Nephron progenitor cell (in vitro differentiated cells): ENCODE data around the gene DDX55.
"Not testable (repeated sequence)": the region's sequence is repeated elsewhere in the genome, so short reads cannot be mapped to it uniquely, and the experiment has no call there.

Experiments used
- DNase-seq: peaks from one replicate; pipeline ENCODE4 v3.0.0; 2021
- H3K27ac Mint-ChIP-seq: 2 replicates; pipeline ENCODE4 v1.8.0; 2021; ENCODE audit warnings: mild to moderate bottlenecking, moderate library complexity, mixed read lengths
- H3K27me3 Mint-ChIP-seq: 2 replicates; pipeline ENCODE4 v1.8.0; 2021; ENCODE audit warnings: mild to moderate bottlenecking, low read depth, mixed read lengths; ENCODE audit not compliant: poor library complexity
- H3K36me3 Mint-ChIP-seq: 2 replicates; pipeline ENCODE4 v1.8.0; 2021; ENCODE audit warnings: low read depth, mixed read lengths
- H3K4me1 Mint-ChIP-seq: 2 replicates; pipeline ENCODE4 v1.8.0; 2021; ENCODE audit warnings: mixed read lengths
- H3K4me3 Mint-ChIP-seq: 2 replicates; pipeline ENCODE4 v1.8.0; 2021; ENCODE audit warnings: mild to moderate bottlenecking, moderate library complexity, mixed read lengths
- H3K9me3 Mint-ChIP-seq: 2 replicates; pipeline ENCODE4 v1.8.0; 2021; ENCODE audit warnings: mild to moderate bottlenecking, moderate library complexity, mixed read lengths
- TF ChIP-seq, protein P1 (sequence below): fragments of 200-600 bp; sonication (generic); IDR thresholded peaks from 2 replicates; pipeline ENCODE4 v1.5.0; 2021; ENCODE audit warnings: antibody characterized with exemption

DDX55 gene

DNA sequence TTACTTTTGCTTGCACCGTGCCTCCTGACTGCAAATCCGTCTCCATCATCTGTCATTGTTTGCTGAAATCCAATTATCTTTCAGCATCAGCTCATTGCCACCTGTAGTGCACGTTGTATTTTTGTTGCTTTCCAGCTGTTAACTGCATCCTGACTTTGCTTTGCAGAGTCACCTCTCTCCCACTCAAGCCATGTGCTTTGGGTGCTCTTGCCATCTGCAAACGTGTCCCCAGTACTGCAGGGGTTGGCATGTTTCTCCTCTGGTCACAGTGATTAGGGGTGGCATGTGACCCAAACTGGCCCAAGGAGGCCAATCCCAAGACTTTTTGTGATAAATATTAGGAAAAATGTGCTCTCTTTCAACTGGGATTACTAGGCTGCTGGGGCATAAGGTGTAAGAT lies 28.0 kb upstream of the DDX55 start:
- TF ChIP-seq, protein P1, sequence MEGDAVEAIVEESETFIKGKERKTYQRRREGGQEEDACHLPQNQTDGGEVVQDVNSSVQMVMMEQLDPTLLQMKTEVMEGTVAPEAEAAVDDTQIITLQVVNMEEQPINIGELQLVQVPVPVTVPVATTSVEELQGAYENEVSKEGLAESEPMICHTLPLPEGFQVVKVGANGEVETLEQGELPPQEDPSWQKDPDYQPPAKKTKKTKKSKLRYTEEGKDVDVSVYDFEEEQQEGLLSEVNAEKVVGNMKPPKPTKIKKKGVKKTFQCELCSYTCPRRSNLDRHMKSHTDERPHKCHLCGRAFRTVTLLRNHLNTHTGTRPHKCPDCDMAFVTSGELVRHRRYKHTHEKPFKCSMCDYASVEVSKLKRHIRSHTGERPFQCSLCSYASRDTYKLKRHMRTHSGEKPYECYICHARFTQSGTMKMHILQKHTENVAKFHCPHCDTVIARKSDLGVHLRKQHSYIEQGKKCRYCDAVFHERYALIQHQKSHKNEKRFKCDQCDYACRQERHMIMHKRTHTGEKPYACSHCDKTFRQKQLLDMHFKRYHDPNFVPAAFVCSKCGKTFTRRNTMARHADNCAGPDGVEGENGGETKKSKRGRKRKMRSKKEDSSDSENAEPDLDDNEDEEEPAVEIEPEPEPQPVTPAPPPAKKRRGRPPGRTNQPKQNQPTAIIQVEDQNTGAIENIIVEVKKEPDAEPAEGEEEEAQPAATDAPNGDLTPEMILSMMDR, result no peak
- Mint-ChIP-seq H3K27me3 (peaks cover 7% of the 10 kb centered on the region), H3K36me3 (peaks cover 31% of the 10 kb centered on the region), H3K9me3 (peaks cover 7% of the 10 kb centered on the region), H3K4me1 (peaks cover 10% of the 10 kb centered on the region), H3K27ac (no peak overlapping the region), H3K4me3 (no peak overlapping the region)
- no peak for DNase-seq

DNA sequence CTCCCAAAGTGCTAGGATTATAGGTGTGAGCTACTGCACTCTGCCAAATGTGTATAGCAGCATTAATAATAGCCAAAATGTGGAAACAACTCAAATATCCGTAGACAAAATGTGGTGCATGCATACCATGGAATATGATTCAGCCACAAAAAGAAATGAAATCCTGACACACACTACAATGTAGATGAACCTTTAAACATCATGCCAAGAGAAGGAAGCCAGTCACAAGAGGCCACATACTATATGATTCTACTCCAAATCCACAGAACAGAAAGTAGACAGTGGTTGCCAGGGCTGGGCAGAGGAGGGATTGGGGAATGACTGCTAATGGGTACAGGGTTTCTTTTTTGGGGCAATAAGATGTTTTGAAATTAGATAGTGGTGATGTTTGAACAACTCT lies 25.3 kb upstream of the DDX55 start:
- Mint-ChIP-seq H3K27ac (no peak overlapping the region), H3K4me3 (no peak overlapping the region), H3K9me3 (peaks cover 7% of the 10 kb centered on the region), H3K36me3 (peaks cover 31% of the 10 kb centered on the region), H3K4me1 (peaks cover 11% of the 10 kb centered on the region), H3K27me3 (peaks cover 4% of the 10 kb centered on the region)
- no peak for DNase-seq
- TF ChIP-seq, protein P1, result no peak

DNA sequence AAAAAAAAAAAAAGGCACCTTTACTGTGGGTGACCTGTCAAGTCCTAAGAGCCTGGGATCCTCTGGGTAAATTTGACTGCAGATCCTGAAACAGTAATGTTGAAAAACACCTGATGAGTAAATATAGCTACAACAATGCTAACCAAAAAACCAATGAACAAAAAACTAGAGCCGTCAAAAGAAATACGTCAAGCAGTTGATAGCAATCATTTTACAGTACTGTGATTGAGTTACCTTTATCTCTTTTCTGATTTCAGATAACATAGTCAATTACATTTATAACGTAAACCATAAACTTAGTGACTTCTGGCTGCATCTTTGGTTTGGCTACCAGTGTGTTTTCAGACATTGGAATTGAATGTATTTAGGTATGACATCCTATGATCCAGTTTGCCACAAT lies 23.7 kb upstream of the DDX55 start:
- Mint-ChIP-seq H3K27me3 (peaks cover 4% of the 10 kb centered on the region), H3K27ac (no peak overlapping the region), H3K36me3 (peaks cover 31% of the 10 kb centered on the region), H3K4me1 (peaks cover 22% of the 10 kb centered on the region), H3K4me3 (no peak overlapping the region), H3K9me3 (peaks cover 7% of the 10 kb centered on the region)
- TF ChIP-seq, protein P1, result no peak
- DNase-seq, result no peak

DNA sequence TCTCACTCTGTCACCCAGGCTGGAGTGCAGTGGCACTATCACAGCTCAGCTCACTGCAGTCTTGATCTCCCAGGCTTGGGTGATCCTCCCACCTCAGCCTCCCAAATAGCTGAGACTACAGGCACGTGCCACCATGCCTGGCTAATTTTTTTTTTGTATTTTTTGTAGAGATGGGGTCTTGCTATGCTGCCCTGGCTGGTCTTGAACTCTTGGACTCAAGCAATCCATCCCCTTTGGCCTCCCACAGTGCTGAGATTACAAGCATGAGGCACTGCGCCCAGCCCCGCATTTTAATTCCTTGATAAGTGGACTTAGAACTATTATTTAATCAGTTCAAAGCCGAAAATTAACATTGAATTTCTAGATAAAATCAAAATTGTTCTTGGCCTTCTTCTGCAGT lies 23.1 kb upstream of the DDX55 start:
- not testable (repeated sequence) for H3K9me3 Mint-ChIP-seq, H3K27me3 Mint-ChIP-seq, H3K27ac Mint-ChIP-seq, DNase-seq, H3K4me3 Mint-ChIP-seq
- peaks cover 31% of the 10 kb centered on the region for H3K36me3 Mint-ChIP-seq
- H3K4me1 Mint-ChIP-seq, result peaks cover 22% of the 10 kb centered on the region

DNA sequence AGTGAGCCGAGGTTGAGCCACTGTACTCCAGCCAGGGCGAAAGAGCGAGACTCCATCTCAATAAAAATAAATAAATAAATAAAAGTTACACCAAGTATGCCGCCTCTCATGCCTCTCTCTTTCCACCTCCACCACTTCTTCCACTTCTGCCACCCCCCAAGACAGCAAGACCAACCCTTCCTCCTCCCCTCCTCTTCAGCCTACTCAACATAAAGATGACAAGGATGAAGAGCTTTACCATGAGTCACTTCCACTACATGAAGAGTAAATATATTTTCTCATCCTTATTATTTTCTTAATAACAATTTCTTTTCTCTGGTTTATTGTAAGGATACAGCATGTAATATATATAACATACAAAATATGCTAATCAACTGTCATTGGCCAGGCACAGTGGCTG lies 21.1 kb upstream of the DDX55 start:
- Mint-ChIP-seq H3K36me3 (peaks cover 24% of the 10 kb centered on the region), H3K27ac (no peak overlapping the region), H3K4me3 (no peak overlapping the region), H3K27me3 (no peaks in the 10 kb centered on the region), H3K9me3 (peaks cover 5% of the 10 kb centered on the region), H3K4me1 (peaks cover 31% of the 10 kb centered on the region)
- TF ChIP-seq, protein P1, result no peak
- DNase-seq, result no peak

DNA sequence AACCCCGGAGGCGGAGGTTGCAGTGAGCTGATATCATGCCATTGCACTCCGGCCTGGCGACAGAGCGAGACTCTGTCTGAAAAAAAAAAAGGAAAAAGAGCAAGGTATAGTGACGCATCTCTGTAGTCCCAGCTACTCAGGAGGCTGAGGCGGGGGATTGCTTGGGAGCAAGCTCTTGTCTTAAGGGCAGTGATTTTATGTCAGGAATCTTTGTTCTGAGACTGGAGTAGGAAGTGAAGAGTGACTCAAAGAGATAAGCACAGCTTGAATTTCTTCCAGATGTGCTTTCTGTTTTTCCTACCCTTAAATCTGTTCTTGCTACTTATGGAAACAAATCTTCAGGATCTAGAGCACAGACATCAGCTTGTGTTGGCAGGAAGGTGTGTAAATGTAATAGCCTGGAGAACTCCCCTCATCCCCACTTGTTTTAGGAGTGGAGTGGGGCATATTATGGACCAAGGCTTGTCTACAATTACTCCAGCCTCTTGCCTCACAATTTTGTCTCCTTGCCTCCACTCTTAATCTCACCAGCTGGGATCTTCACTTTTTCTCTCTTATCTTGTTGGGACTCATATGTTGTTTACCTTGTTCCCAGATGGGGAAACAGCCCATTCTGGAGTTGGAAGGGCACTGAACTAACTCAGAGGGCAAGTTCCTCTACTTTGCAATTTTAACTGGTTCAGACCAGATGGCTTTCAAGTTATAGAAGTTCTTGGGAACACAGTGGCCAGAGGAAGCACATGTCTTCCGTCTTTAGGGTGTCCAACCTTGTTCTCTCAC lies 10.0 kb upstream of the DDX55 start:
- H3K27ac Mint-ChIP-seq, result peak overlapping the region; percentile 52
- no peak overlapping the region for H3K4me3 Mint-ChIP-seq
- H3K9me3 Mint-ChIP-seq, result no peaks in the 10 kb centered on the region
- TF ChIP-seq, protein P1, result no peak
- peaks cover 12% of the 10 kb centered on the region for H3K4me1 Mint-ChIP-seq
- DNase-seq, result no peak
- H3K36me3 Mint-ChIP-seq, result peaks cover 61% of the 10 kb centered on the region
- no peaks in the 10 kb centered on the region for H3K27me3 Mint-ChIP-seq
